HepG2 (cell line): ENCODE measurements around the gene SGIP1. TPM values are rescaled to one million over a fixed set of nuclear protein-coding genes. Genes with fewer than 3 reads are reported as not detected.
A peak's percentile ranks its signal among the peaks of the same experiment; 100 is the strongest.

Experiments used
- ARNTL ChIP-seq: sonication (generic); formaldehyde crosslinking; IDR thresholded peaks from 2 replicates; pipeline ENCODE4 v1.4.0; 2020; ENCODE audit warnings: mild to moderate bottlenecking, missing genetic modification reagents
- ASH2L ChIP-seq: fragments of 300-600, 200-600 bp; sonication (generic); IDR thresholded peaks from 2 replicates; pipeline ENCODE4 v1.7.0; 2017; ENCODE audit warnings: low read depth, mild to moderate bottlenecking, moderate library complexity, mixed read lengths, low read length; ENCODE audit not compliant: insufficient read length
- FIP1L1 ChIP-seq: fragments of 200-400 bp; formaldehyde crosslinking; IDR thresholded peaks from 2 replicates; pipeline ENCODE4 v1.6.1; 2018; ENCODE audit warnings: low read depth, mild to moderate bottlenecking, low read length, moderate library complexity, borderline replicate concordance; ENCODE audit not compliant: insufficient read depth
- FOSL2 ChIP-seq: sonication (generic); formaldehyde crosslinking; IDR thresholded peaks from 2 replicates; pipeline ENCODE4 v1.4.0; 2020; ENCODE audit warnings: missing genetic modification reagents
- FOXA3 ChIP-seq: IDR thresholded peaks from 2 replicates; pipeline ENCODE4 v1.6.1; 2016; ENCODE audit warnings: missing genetic modification reagents, missing compliant biosample characterization
- HOXD1 ChIP-seq: sonication (generic); formaldehyde crosslinking; IDR thresholded peaks from 2 replicates; pipeline ENCODE4 v1.5.0; 2020; ENCODE audit warnings: missing genetic modification reagents
- KDM2A ChIP-seq: sonication (generic); formaldehyde crosslinking; IDR thresholded peaks from 2 replicates; pipeline ENCODE4 v1.4.0; 2020; ENCODE audit warnings: low read depth, missing genetic modification reagents, borderline replicate concordance
- MTA3 ChIP-seq: sonication (generic); formaldehyde crosslinking; IDR thresholded peaks from 2 replicates; pipeline ENCODE4 v1.4.0; 2020; ENCODE audit warnings: missing genetic modification reagents
- PAF1 ChIP-seq: IDR thresholded peaks from 2 replicates; pipeline ENCODE4 v1.6.1; 2016; ENCODE audit warnings: missing genetic modification reagents, missing compliant biosample characterization
- PHF20 ChIP-seq: sonication (generic); formaldehyde crosslinking; IDR thresholded peaks from 2 replicates; pipeline ENCODE4 v1.5.0; 2020; ENCODE audit warnings: mild to moderate bottlenecking, missing genetic modification reagents
- SMARCC2 ChIP-seq: fragments of 450-650 bp; IDR thresholded peaks from 2 replicates; pipeline ENCODE4 v1.6.1; 2017; ENCODE audit warnings: antibody characterized with exemption, mild to moderate bottlenecking
- SNRNP70 ChIP-seq: fragments of 200-400 bp; formaldehyde crosslinking; IDR thresholded peaks from 2 replicates; pipeline ENCODE4 v1.6.1; 2017; ENCODE audit warnings: mild to moderate bottlenecking, low read depth, low read length, moderate library complexity
- TEAD3 ChIP-seq: optimal IDR thresholded peaks from 2 replicates; pipeline ENCODE3; 2016; ENCODE audit warnings: borderline replicate concordance
- THAP11 ChIP-seq: IDR thresholded peaks from 2 replicates; pipeline ENCODE4 v1.6.1; 2016; ENCODE audit warnings: missing biosample characterization, missing genetic modification reagents
- ZBTB21 ChIP-seq: sonication (generic); formaldehyde crosslinking; IDR thresholded peaks from 2 replicates; pipeline ENCODE4 v1.4.0; 2020; ENCODE audit warnings: missing genetic modification reagents
- ZIK1 ChIP-seq: sonication (generic); formaldehyde crosslinking; IDR thresholded peaks from 2 replicates; pipeline ENCODE4 v1.5.0; 2020; ENCODE audit warnings: mild to moderate bottlenecking, low read depth, missing genetic modification reagents, borderline replicate concordance
- ZNF335 ChIP-seq: sonication (generic); formaldehyde crosslinking; IDR thresholded peaks from 2 replicates; pipeline ENCODE4 v1.4.0; 2020; ENCODE audit warnings: missing genetic modification reagents
- ZNF564 ChIP-seq: sonication (generic); formaldehyde crosslinking; IDR thresholded peaks from 2 replicates; pipeline ENCODE4 v1.8.1; 2023; ENCODE audit warnings: mild to moderate bottlenecking, missing genetic modification reagents
- ZNF660 ChIP-seq: sonication (generic); formaldehyde crosslinking; IDR thresholded peaks from 2 replicates; pipeline ENCODE4 v1.5.1; 2020; ENCODE audit warnings: mild to moderate bottlenecking, low read depth, missing genetic modification reagents, borderline replicate concordance
- polyA plus RNA-seq, 8 experiments: library from polyadenylated mRNA; depleted of rRNA in 3 of 8; stranded (reverse) in 7 of 8; unstranded in 1 of 8; fragments of >200 nt; fragmentation: Illumina TruSeq in 4 of 8; extraction: Trizol in 4 of 8; gene quantifications; 2 replicates each; pipeline versions ENCODE4 v1.2.1 to v1.2.3, GENCODE V29; 2011 to 2016; ENCODE audit warnings: low read depth in 4 of 8, missing spikeins in 1 of 8, mixed read lengths in 1 of 8; ENCODE audit not compliant: insufficient read depth in 1 of 8
- total RNA-seq, 5 experiments: library from RNA; depleted of rRNA; stranded (reverse); fragments of >200 nt; fragmentation: Illumina TruSeq; extraction: Trizol; gene quantifications; 2 replicates each; pipeline ENCODE4 v1.2.3, GENCODE V29; 2016; ENCODE audit warnings: low read depth in 1 of 5
- TF ChIP-seq, protein P1 (sequence below): sonication (generic); formaldehyde crosslinking; IDR thresholded peaks from 2 replicates; pipeline ENCODE4 v1.4.0; 2020; ENCODE audit warnings: missing genetic modification reagents, mild to moderate bottlenecking, borderline replicate concordance
- TF ChIP-seq, protein P2 (sequence below): sonication (generic); formaldehyde crosslinking; IDR thresholded peaks from 2 replicates; pipeline ENCODE4 v1.8.1; 2022; ENCODE audit warnings: mild to moderate bottlenecking, missing genetic modification reagents
- TF ChIP-seq, protein P3 (sequence below): IDR thresholded peaks from 2 replicates; pipeline ENCODE4 v1.6.1; 2016; ENCODE audit warnings: mild to moderate bottlenecking, missing biosample characterization, missing genetic modification reagents
- TF ChIP-seq, protein P4 (sequence below): sonication (generic); formaldehyde crosslinking; IDR thresholded peaks from 2 replicates; pipeline ENCODE4 v1.8.1; 2022; ENCODE audit warnings: low read depth, mild to moderate bottlenecking, missing genetic modification reagents

SGIP1 gene
- total and polyA plus RNA-seq, 2 of the 13 experiments (the other 11 are each of a cell fraction or from before 2014, with no cell fraction given): not detected

DNA sequence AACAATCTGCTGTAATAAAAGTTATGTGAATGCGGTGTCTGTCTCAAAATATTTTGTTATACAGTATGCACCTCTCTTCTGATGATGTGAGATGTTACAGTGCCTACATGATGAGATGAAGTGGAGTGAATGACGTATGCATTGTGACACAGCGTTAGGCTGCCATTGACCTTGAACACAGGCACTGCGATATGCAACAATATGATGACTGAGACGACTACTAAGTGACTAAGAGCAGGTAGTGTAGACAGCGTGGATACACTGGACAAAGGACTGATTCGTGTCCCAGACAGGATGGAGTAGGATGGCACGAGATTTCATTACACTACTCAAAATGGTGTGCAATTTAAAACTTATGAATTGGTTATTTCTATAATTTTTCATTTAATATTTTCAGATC is 8.4 kb downstream of the SGIP1 start (continued):
- TF ChIP-seq, protein P1, sequence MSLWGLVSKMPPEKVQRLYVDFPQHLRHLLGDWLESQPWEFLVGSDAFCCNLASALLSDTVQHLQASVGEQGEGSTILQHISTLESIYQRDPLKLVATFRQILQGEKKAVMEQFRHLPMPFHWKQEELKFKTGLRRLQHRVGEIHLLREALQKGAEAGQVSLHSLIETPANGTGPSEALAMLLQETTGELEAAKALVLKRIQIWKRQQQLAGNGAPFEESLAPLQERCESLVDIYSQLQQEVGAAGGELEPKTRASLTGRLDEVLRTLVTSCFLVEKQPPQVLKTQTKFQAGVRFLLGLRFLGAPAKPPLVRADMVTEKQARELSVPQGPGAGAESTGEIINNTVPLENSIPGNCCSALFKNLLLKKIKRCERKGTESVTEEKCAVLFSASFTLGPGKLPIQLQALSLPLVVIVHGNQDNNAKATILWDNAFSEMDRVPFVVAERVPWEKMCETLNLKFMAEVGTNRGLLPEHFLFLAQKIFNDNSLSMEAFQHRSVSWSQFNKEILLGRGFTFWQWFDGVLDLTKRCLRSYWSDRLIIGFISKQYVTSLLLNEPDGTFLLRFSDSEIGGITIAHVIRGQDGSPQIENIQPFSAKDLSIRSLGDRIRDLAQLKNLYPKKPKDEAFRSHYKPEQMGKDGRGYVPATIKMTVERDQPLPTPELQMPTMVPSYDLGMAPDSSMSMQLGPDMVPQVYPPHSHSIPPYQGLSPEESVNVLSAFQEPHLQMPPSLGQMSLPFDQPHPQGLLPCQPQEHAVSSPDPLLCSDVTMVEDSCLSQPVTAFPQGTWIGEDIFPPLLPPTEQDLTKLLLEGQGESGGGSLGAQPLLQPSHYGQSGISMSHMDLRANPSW (CRISPR knock-in tag): no peak
- TF ChIP-seq KDM2A (CRISPR knock-in tag) (no peak), ZNF564 (CRISPR knock-in tag) (no peak), SMARCC2 (no peak), ZNF660 (CRISPR knock-in tag) (no peak), ZIK1 (CRISPR knock-in tag) (no peak), FIP1L1 (no peak), HOXD1 (no peak), MTA3 (no peak), FOSL2 (CRISPR knock-in tag) (peak; percentile 68), ZNF335 (CRISPR knock-in tag) (0 out of 2 replicates have a peak, but pooled peaks have one; percentile 2), THAP11 (CRISPR knock-in tag) (no peak), PHF20 (no peak), TEAD3 (CRISPR knock-in tag) (peak; percentile 18), FOXA3 (CRISPR knock-in tag) (no peak), ASH2L (no peak), ARNTL (CRISPR knock-in tag) (no peak), ZBTB21 (CRISPR knock-in tag) (peak; percentile 93), PAF1 (CRISPR knock-in tag) (no peak), SNRNP70 (no peak)
- TF ChIP-seq, protein P2, sequence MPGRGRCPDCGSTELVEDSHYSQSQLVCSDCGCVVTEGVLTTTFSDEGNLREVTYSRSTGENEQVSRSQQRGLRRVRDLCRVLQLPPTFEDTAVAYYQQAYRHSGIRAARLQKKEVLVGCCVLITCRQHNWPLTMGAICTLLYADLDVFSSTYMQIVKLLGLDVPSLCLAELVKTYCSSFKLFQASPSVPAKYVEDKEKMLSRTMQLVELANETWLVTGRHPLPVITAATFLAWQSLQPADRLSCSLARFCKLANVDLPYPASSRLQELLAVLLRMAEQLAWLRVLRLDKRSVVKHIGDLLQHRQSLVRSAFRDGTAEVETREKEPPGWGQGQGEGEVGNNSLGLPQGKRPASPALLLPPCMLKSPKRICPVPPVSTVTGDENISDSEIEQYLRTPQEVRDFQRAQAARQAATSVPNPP (CRISPR knock-in tag): no peak
- TF ChIP-seq, protein P3, sequence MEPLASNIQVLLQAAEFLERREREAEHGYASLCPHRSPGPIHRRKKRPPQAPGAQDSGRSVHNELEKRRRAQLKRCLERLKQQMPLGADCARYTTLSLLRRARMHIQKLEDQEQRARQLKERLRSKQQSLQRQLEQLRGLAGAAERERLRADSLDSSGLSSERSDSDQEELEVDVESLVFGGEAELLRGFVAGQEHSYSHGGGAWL (CRISPR knock-in tag): no peak
- TF ChIP-seq, protein P4, sequence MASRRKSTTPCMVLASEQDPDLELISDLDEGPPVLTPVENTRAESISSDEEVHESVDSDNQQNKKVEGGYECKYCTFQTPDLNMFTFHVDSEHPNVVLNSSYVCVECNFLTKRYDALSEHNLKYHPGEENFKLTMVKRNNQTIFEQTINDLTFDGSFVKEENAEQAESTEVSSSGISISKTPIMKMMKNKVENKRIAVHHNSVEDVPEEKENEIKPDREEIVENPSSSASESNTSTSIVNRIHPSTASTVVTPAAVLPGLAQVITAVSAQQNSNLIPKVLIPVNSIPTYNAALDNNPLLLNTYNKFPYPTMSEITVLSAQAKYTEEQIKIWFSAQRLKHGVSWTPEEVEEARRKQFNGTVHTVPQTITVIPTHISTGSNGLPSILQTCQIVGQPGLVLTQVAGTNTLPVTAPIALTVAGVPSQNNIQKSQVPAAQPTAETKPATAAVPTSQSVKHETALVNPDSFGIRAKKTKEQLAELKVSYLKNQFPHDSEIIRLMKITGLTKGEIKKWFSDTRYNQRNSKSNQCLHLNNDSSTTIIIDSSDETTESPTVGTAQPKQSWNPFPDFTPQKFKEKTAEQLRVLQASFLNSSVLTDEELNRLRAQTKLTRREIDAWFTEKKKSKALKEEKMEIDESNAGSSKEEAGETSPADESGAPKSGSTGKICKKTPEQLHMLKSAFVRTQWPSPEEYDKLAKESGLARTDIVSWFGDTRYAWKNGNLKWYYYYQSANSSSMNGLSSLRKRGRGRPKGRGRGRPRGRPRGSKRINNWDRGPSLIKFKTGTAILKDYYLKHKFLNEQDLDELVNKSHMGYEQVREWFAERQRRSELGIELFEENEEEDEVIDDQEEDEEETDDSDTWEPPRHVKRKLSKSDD: peak; percentile 52; the same call in 1 of the 2 replicates
